Measurements from ENCODE around the gene TRAF2.

The TRAF2 gene

DNA sequence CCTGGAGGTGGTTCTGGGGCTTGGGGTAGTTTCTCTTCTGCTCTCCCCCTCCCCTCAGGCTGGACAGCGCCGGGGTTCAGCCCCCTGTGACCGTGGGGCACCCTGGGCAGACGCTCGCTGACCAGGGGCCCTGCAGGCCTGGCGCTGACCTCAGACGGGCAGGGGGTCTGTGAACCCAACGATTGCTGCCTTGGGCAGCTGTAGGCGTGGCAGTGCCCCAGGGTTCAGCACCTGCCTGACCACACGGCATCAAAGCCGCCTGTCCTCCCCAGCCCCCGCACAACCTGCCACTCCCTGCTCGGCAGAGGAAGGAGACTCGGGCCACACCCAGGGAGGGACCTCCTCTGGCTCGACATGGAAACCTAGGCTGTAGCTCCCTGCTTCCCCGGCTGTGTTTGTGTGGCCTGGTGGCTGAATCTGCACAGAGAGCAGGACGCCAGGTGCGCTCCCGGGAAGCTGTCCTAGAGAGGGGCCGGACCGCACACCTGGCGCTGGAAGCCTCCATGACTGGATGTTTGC is 77.9 kb downstream of the TRAF2 start:
- no peak for DNase-seq

GRCh38 chr9:136964833-136965422 is 78.6 kb downstream of the TRAF2 start:
- DNase-seq, result no peak

GRCh38 chr9:136965771-136966484 is 79.6 kb downstream of the TRAF2 start:
- DNase-seq, result peak; percentile 53

DNA sequence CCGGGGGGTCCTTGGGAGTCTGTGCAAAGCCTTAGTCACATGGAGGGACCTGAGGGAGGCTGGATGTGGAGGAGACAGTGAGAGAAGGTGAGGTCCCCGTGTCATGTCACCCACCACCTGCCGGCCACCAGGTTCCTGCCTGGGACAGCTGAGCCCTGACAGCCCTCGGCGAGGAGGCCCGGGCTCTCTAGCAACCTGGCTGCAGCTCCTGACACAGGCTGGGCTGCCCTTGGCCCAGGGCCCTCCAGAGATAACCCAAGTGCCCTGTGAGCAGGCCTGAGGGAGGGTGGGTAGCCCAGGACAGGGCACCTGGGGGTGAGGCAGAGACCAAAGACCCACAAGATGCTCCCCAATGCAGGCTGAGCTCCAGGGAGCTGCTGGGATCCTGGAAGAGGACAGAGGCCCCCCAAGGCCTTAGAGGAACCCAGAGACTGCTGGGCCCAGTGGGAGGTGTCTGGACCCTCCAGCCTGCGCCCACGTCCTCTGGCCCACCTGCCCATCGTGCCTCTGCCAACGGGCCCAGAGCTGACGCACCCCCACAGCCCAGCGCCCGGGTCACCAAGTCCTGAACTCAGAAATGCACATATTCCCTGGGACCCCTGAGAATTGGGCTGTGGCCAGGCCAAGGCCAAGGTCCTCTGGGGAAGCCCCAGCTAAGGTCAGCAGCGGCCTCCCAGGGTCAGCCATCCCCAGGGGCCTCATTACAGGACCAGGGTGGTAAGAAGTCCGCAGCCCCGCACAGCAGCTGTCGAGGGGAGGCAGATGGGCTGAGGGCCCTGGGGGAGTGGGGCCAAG is 82.2 kb downstream of the TRAF2 start:
- no peak for DNase-seq

DNA sequence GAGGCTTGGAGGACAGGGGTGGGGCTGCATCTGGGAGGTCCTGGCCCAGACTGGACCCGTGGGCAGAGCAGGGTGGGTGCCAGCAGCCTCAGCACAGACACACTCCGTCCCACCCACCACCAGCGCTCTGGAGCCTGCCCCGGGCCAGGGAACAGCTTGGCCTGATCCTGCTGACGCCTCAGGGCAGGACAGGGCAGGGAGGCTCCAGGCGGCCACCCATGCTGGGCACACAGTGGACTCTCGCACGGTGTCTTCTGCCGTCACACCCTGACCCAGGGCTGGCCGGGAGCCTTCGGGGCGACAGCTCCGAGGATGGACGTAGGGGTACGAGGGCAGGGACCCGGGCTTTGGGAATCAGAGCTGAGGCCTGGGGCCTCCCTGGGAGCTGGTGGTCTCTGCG is 82.8 kb downstream of the TRAF2 start:
- DNase-seq, result no peak

DNA sequence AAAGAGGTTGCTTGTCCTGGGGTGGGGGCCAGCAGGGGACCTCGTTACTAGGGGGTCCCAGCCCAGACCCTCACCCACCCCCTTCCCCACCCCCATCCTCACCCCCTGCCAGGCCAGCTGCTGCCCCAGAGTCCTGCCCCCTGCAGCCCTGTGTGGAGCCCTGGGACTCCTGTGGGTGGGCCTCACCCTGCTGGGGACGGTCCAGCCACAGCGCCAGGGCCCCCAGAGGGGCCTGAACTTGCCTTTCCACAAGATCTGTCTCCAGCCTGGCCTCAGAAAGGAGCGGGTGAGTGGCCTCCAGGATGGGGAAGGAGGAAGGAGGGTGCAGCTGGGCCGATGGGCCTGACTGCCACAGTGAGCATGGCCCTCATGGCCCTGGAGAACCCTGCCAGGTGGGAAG is 83.5 kb downstream of the TRAF2 start:
- no peak for DNase-seq

- DNase-seq, result no peak
Observed at GRCh38 chr9:136970361-136970760, 84.0 kb downstream of the TRAF2 start.

- DNase-seq, result no peak
Observed at GRCh38 chr9:136971746-136972145, 85.4 kb downstream of the TRAF2 start.

- no peak for DNase-seq
Observed at GRCh38 chr9:136972335-136972734, 86.0 kb downstream of the TRAF2 start.

DNA sequence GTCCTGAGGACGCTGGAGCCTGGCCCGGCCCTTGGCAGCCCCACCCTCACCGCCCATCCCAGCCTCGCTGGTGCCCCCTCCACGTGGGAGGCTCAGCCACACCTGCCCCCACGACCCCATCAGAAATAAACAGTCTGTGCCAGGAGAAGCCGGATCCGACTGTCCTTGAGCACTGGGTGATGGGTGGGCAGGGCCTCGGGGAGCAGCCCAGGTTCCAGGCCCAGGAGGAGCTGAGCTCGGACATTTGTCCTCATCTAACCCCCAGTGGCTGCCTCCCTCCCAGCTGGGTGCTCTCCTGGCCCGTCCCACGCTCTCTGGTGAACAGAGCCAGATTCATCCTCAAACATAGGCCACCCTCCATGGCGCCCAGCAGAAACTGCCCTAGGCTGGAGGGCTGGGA is 86.4 kb downstream of the TRAF2 start:
- no peak for DNase-seq

- DNase-seq, result no peak
Observed at GRCh38 chr9:136973618-136974617, 87.6 kb downstream of the TRAF2 start.

- DNase-seq, result no peak
Observed at GRCh38 chr9:136974817-136975535, 88.7 kb downstream of the TRAF2 start.

- peak; percentile 40 for DNase-seq
Observed at GRCh38 chr9:136975644-136976043, 89.3 kb downstream of the TRAF2 start.

Measured in CD4-positive, alpha-beta T cell treated with Interferon gamma for 1 hour (primary cell).